Measurements from ENCODE around the gene FZD7.

FZD7 gene

GRCh38 chr2:202069170-202070067, 35.8 kb downstream of the FZD7 start:
- no peak for DNase-seq (ENCODE audit: low spot score)

GRCh38 chr2:202071107-202071506, 37.5 kb downstream of the FZD7 start:
- no peak for DNase-seq (ENCODE audit: low spot score)

DNA sequence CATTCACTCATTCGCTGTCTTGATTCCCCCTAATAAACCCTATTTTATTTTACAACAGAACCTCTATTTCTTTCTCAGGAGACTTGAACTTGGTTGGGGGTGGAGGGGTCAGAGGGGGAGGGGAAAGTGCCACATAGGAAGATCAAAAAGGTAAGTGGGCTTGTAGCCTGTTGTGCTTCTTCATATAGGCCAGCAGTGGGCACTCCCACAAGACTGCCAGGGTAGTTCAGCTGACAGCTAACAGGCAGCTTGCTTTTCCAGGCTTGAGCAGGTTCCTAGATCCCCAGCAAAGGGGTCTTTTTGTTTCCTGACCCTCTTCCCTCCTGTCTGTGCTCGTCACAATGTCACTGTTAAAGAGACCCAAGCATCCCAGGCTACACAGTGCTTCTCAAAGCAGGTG, 38.6 kb downstream of the FZD7 start:
- DNase-seq (ENCODE audit: low spot score): no peak

- DNase-seq (ENCODE audit: low spot score): no peak
Observed at GRCh38 chr2:202072737-202073401, 39.2 kb downstream of the FZD7 start, which contains the start of gene KIAA2012. KIAA2012 (plus strand) TSS chr2:202073255; CDS start chr2:202073628, 373 bp downstream.

- DNase-seq (ENCODE audit: low spot score): no peak
Observed at GRCh38 chr2:202074324-202074723, 40.7 kb downstream of the FZD7 start.

DNA sequence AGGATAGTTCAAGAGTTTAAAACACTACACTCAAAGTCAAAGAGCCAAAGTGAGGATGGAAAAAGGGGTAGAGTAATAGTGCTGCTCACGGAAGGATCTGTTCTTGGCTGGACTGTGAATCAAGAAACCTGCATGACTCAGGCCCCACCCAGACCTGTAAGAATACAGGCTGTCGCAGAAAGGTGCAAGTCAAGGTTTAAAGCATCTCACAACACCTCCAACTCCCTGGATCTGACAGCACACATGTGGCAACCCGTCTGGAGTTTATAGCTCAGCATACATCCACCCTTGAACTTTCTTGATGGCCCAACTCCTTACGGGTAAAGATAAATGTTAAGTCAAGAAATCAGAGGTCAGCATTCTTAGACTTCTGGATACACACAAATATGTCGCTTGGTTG, 45.7 kb downstream of the FZD7 start:
- no peak for DNase-seq (ENCODE audit: low spot score)

DNA sequence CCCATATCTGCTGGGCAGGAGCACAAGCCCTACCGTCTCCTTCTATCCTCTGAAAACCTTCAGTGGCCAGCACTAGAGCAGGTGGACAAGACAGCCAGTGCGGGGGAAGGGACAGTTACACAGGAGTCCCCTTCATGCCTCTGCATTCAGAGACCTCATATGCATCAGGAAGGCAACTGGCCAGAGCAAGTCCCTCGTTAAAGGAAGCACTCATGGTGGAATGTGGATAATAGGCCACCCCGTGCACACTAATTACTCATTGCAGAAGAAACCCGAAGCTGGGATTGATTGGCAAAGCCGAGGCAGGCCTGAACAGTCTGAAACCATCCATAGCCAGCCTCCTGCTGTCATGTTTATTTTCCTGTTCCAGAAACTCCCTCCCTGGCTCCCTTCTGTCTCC, 50.6 kb downstream of the FZD7 start:
- DNase-seq (ENCODE audit: low spot score): peak; percentile 24
